HCT116 (cell line): Measurements from ENCODE around the gene SNHG17.

Source experiments
- CTCF ChIP-seq, 3 experiments: fragments of 200-600 bp in 1 of 3; sonication (generic) in 1 of 3; IDR thresholded peaks in 2 of 3; conservative IDR thresholded peaks in 1 of 3; 2 replicates each; pipeline ENCODE4 v1.5.1; 2012 to 2017; ENCODE audit warnings: low read depth in 2 of 3, low read length in 2 of 3, antibody characterized with exemption in 1 of 3, borderline replicate concordance in 1 of 3, control low read depth in 1 of 3, mild to moderate bottlenecking in 1 of 3, mixed read lengths in 1 of 3, mixed run types in 1 of 3, moderate library complexity in 1 of 3; ENCODE audit not compliant: insufficient read depth in 1 of 3
- ELF1 ChIP-seq: IDR thresholded peaks from 2 replicates; pipeline ENCODE4 v1.6.1; 2012; ENCODE audit warnings: low read depth, borderline replicate concordance
- EZH2 ChIP-seq: fragments of 200-600 bp; sonication (generic); IDR thresholded peaks from 2 replicates; pipeline ENCODE4 v1.6.1; 2017; ENCODE audit warnings: antibody characterized with exemption, mixed run types
- JUND ChIP-seq: IDR thresholded peaks from 2 replicates; pipeline ENCODE4 v1.6.1; 2012
- MAX ChIP-seq: IDR thresholded peaks from 2 replicates; pipeline ENCODE4 v1.6.1; 2012
- POLR2A ChIP-seq: IDR thresholded peaks from 2 replicates; pipeline ENCODE4 v1.7.0; 2011; ENCODE audit warnings: borderline replicate concordance; ENCODE audit not compliant: insufficient read depth, insufficient read length; ENCODE audit errors: extremely low read depth
- POLR2AphosphoS5 ChIP-seq: IDR thresholded peaks from 2 replicates; pipeline ENCODE4 v1.6.1; 2011; ENCODE audit warnings: mild to moderate bottlenecking, low read depth, low read length, moderate library complexity
- RAD21 ChIP-seq: IDR thresholded peaks from 2 replicates; pipeline ENCODE4 v1.6.1; 2012; ENCODE audit warnings: low read depth, mild to moderate bottlenecking
- SIN3A ChIP-seq: IDR thresholded peaks from 2 replicates; pipeline ENCODE4 v1.6.1; 2012; ENCODE audit warnings: low read depth
- SP1 ChIP-seq: IDR thresholded peaks from 2 replicates; pipeline ENCODE4 v1.6.1; 2012; ENCODE audit warnings: low read depth
- YY1 ChIP-seq: IDR thresholded peaks from 2 replicates; pipeline ENCODE4 v1.6.1; 2011; ENCODE audit warnings: low read length, low read depth, moderate library complexity, mild to moderate bottlenecking; ENCODE audit not compliant: insufficient replicate concordance; ENCODE audit errors: extremely low read depth
- ZNF274 ChIP-seq: fragments of 200-500 bp; sonication (Bioruptor generic); IDR thresholded peaks from 2 replicates; pipeline ENCODE4 v1.6.1; 2014; ENCODE audit warnings: mild to moderate bottlenecking, low read depth, low read length, inconsistent platforms

- TF ChIP-seq POLR2A (no peak), SIN3A (no peak), CTCF (IDR thresholded peaks at IDR 0.05 in 2 of 3, conservative IDR thresholded peaks at IDR 0.05 in 1 of 3; ENCODE audit: borderline replicate concordance in 1 of 3, insufficient read depth in 1 of 3, low read depth in 2 of 3, low read length in 2 of 3) (no peak), RAD21 (no peak), ELF1 (no peak), POLR2AphosphoS5 (no peak), SP1 (no peak), EZH2 (no peak), JUND (no peak), YY1 (no peak), MAX (no peak), ZNF274 (no peak)
Observed at GRCh38 chr20:38435555-38435939, 419 bp upstream of the SNHG17 start.
